Measurements from ENCODE around the gene ST6GALNAC4.

The ST6GALNAC4 gene

GRCh38 chr9:127868278-127868902 is 48.5 kb downstream of the ST6GALNAC4 start:
- no peak for DNase-seq

- DNase-seq, result no peak
Measured at GRCh38 chr9:127867356-127868277, 49.2 kb downstream of the ST6GALNAC4 start.

- DNase-seq, result no peak
Measured at GRCh38 chr9:127866535-127866934, 50.3 kb downstream of the ST6GALNAC4 start.

- DNase-seq, result no peak
Measured at GRCh38 chr9:127865645-127866464, 51.0 kb downstream of the ST6GALNAC4 start.

GRCh38 chr9:127863191-127863621 is 53.6 kb downstream of the ST6GALNAC4 start:
- DNase-seq, result no peak

GRCh38 chr9:127862075-127863011 is 54.5 kb downstream of the ST6GALNAC4 start:
- no peak for DNase-seq

GRCh38 chr9:127860779-127861178 is 56.1 kb downstream of the ST6GALNAC4 start:
- no peak for DNase-seq

GRCh38 chr9:127860260-127860659 is 56.6 kb downstream of the ST6GALNAC4 start:
- DNase-seq, result no peak

- DNase-seq, result peak; percentile 98
Measured at GRCh38 chr9:127858041-127858512, 58.8 kb downstream of the ST6GALNAC4 start.
